Measurements from ENCODE around the gene TMEM30A. TPM values are rescaled to one million over a fixed set of nuclear protein-coding genes. Genes with fewer than 3 reads are reported as not detected.

The TMEM30A gene
- polyA plus RNA-seq, 1 experiment, result 11.4 TPM

- POLR2A ChIA-PET, result no interaction called here
- Histone ChIP-seq H3K27me3 (ENCODE audit: control insufficient read depth, insufficient read depth, low read length) (no peaks in the 10 kb centered on the region), H3K36me3 (ENCODE audit: control insufficient read depth, insufficient read depth, low read length) (no peaks in the 10 kb centered on the region), H3K4me3 (ENCODE audit: low read depth, low read length) (no peak overlapping the region)
- TF ChIP-seq, protein P1, sequence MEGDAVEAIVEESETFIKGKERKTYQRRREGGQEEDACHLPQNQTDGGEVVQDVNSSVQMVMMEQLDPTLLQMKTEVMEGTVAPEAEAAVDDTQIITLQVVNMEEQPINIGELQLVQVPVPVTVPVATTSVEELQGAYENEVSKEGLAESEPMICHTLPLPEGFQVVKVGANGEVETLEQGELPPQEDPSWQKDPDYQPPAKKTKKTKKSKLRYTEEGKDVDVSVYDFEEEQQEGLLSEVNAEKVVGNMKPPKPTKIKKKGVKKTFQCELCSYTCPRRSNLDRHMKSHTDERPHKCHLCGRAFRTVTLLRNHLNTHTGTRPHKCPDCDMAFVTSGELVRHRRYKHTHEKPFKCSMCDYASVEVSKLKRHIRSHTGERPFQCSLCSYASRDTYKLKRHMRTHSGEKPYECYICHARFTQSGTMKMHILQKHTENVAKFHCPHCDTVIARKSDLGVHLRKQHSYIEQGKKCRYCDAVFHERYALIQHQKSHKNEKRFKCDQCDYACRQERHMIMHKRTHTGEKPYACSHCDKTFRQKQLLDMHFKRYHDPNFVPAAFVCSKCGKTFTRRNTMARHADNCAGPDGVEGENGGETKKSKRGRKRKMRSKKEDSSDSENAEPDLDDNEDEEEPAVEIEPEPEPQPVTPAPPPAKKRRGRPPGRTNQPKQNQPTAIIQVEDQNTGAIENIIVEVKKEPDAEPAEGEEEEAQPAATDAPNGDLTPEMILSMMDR (IDR thresholded peaks at IDR 0.05; ENCODE audit: insufficient read depth, low read depth, low read length), result no peak
- CTCF ChIA-PET, result no interaction called here
- DNase-seq (ENCODE audit: low read depth), result no peak
Observed at GRCh38 chr6:75286955-75287354, 2.4 kb upstream of the TMEM30A start.

GRCh38 chr6:75285283-75285639, 669 bp upstream of the TMEM30A start:
- DNase-seq (ENCODE audit: low read depth), result no peak
- Histone ChIP-seq H3K4me3 (ENCODE audit: low read depth, low read length) (peak overlapping the region; percentile 98), H3K36me3 (ENCODE audit: control insufficient read depth, insufficient read depth, low read length) (no peaks in the 10 kb centered on the region), H3K27me3 (ENCODE audit: control insufficient read depth, insufficient read depth, low read length) (no peaks in the 10 kb centered on the region)
- ChIA-PET CTCF (interaction anchor here (1.0 to 1.9 kb wide), 3 partner anchors 10 to 14 kb away, joined by 3 to 5 read pairs (median 4); no protein-coding TSS in a partner anchor), POLR2A (no interaction called here)
- TF ChIP-seq, protein P1 (IDR thresholded peaks at IDR 0.05; ENCODE audit: insufficient read depth, low read depth, low read length), result no peak

DNA sequence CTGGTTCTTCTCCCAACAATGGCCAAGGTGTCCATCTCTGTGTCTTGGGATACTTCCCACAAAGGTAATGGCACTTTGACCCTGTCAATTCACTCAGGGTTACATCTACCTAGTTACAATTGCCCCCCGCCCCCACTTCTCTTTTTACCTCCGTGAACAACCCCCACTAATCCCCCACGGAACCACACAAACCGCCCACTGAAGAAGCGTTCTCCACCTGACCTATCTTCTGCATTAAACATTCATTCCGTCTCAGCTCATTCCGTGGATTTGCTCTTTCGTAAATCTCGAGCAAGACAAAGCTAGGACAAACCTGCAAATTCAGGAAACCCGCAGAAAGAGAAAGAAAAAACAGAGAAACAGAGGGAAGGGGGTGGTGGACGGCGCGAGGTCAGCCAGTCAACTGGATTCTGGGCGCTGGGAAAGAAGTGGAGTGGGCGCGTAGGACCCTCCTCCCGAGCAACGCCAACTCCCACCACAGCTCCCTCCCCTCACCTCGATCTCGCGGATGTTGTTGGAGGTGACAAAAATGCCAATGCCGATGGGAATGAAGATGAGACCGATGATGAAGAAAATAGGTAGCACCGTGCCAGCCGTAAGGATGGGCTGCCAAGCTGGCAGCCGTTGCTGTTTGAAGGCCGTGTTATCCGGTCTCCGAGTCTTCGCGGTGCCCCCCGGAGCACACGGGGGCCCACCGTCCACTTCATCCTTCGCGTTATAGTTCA, 523 bp downstream of the TMEM30A start:
- TF ChIP-seq, protein P1 (IDR thresholded peaks at IDR 0.05; ENCODE audit: insufficient read depth, low read depth, low read length), result no peak
- ChIA-PET POLR2A (interaction anchor here (0.6 kb wide), 1 partner anchor 16 kb away, joined by 3 read pairs; no protein-coding TSS in a partner anchor), CTCF (interaction anchor here (0.6 to 1.9 kb wide), 6 partner anchors 11 to 258 kb away, joined by 3 to 5 read pairs (median 4); no protein-coding TSS in a partner anchor)
- H3K27me3 ChIP-seq (ENCODE audit: control insufficient read depth, insufficient read depth, low read length), result no peaks in the 10 kb centered on the region
- H3K4me3 ChIP-seq (ENCODE audit: low read depth, low read length), result peak overlapping the region; percentile 98
- no peak for DNase-seq (ENCODE audit: low read depth)
- no peaks in the 10 kb centered on the region for H3K36me3 ChIP-seq (ENCODE audit: control insufficient read depth, insufficient read depth, low read length)

- TF ChIP-seq, protein P1 (IDR thresholded peaks at IDR 0.05; ENCODE audit: insufficient read depth, low read depth, low read length), result no peak
- Histone ChIP-seq H3K27me3 (ENCODE audit: control insufficient read depth, insufficient read depth, low read length) (no peaks in the 10 kb centered on the region), H3K4me3 (ENCODE audit: low read depth, low read length) (peak overlapping the region; percentile 98), H3K36me3 (ENCODE audit: control insufficient read depth, insufficient read depth, low read length) (no peaks in the 10 kb centered on the region)
- POLR2A ChIA-PET, result interaction anchor here (0.6 kb wide), 1 partner anchor 42 kb away, joined by 13 read pairs; no protein-coding TSS in a partner anchor
- no peak for DNase-seq (ENCODE audit: low read depth)
- CTCF ChIA-PET, result interaction anchor here (0.8 to 1.0 kb wide), 2 partner anchors 12 to 15 kb away, joined by 3 to 7 read pairs; no protein-coding TSS in a partner anchor
Observed at GRCh38 chr6:75282706-75283105, 1.9 kb downstream of the TMEM30A start.

- DNase-seq (ENCODE audit: low read depth), result no peak
- CTCF ChIA-PET, result interaction anchor here (1.4 kb wide), 1 partner anchor 223 kb away, joined by 4 read pairs; no protein-coding TSS in a partner anchor
- Histone ChIP-seq H3K27me3 (ENCODE audit: control insufficient read depth, insufficient read depth, low read length) (no peaks in the 10 kb centered on the region), H3K4me3 (ENCODE audit: low read depth, low read length) (peak overlapping the region; percentile 10), H3K36me3 (ENCODE audit: control insufficient read depth, insufficient read depth, low read length) (no peaks in the 10 kb centered on the region)
- TF ChIP-seq, protein P1 (IDR thresholded peaks at IDR 0.05; ENCODE audit: insufficient read depth, low read depth, low read length), result no peak
- POLR2A ChIA-PET, result no interaction called here
Observed at GRCh38 chr6:75281653-75282052, 2.9 kb downstream of the TMEM30A start.
